ENCODE measurements around the gene FAM120A.
A peak's percentile ranks its signal among the peaks of the same experiment; 100 is the strongest.
"Not testable (repeated sequence)": the region's sequence is repeated elsewhere in the genome, so short reads cannot be mapped to it uniquely, and the experiment has no call there.

FAM120A gene, protein sequence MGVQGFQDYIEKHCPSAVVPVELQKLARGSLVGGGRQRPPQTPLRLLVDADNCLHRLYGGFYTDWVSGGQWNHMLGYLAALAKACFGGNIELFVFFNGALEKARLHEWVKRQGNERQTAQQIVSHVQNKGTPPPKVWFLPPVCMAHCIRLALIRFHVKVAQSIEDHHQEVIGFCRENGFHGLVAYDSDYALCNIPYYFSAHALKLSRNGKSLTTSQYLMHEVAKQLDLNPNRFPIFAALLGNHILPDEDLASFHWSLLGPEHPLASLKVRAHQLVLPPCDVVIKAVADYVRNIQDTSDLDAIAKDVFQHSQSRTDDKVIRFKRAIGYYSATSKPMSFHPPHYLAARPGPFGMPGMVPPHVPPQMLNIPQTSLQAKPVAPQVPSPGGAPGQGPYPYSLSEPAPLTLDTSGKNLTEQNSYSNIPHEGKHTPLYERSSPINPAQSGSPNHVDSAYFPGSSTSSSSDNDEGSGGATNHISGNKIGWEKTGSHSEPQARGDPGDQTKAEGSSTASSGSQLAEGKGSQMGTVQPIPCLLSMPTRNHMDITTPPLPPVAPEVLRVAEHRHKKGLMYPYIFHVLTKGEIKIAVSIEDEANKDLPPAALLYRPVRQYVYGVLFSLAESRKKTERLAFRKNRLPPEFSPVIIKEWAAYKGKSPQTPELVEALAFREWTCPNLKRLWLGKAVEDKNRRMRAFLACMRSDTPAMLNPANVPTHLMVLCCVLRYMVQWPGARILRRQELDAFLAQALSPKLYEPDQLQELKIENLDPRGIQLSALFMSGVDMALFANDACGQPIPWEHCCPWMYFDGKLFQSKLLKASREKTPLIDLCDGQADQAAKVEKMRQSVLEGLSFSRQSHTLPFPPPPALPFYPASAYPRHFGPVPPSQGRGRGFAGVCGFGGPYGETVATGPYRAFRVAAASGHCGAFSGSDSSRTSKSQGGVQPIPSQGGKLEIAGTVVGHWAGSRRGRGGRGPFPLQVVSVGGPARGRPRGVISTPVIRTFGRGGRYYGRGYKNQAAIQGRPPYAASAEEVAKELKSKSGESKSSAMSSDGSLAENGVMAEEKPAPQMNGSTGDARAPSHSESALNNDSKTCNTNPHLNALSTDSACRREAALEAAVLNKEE

DNA sequence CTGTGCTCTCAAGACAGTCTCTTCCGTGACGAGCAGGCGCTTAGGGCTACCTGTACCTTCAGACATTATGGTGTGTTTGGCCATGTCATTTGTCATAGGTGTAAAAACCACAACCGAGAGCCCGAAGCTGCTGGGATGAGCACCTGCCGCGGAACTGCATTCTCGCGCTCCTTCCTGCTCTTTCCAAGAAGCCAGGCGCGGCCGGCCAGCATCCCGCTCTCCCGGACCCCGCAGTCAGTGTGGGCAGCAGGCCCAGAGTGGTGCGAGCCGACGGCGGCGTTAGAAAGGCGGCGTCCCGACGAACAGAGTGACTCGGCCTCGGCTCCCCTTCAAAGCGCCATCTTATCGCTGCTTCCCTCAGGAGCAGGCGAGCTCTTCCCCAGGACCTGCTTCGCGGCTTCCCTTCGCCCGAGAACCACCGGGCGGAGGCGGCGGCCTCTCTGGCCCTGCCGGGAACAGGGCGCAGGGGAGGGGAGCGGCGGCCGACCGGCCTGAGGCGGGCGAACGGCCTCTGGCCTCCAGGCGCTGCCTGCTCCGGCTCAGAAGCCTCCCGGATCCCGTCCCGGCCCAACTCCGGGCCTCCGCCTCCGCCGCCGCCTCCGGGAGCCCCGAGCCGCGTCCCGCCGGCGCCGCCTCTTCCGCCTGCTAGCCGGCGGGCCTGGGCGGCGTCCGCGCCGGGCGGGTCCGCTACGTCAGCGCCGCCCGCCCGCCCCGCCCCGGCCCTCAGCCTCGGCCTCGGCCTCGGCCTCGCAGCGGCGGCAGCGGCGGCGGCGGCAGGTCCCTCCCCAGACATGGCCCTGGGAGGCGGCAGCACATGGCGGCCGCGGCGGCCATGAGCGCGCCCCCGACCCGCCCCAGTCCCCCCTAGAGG lies at the start of gene FAM120A:
TSS of gene FAM120A (plus strand) at position 741 of the 871 bp plus-strand sequence. CDS start 231 bp downstream, outside the sequence.
- DNase-seq: peak; percentile 71

DNA sequence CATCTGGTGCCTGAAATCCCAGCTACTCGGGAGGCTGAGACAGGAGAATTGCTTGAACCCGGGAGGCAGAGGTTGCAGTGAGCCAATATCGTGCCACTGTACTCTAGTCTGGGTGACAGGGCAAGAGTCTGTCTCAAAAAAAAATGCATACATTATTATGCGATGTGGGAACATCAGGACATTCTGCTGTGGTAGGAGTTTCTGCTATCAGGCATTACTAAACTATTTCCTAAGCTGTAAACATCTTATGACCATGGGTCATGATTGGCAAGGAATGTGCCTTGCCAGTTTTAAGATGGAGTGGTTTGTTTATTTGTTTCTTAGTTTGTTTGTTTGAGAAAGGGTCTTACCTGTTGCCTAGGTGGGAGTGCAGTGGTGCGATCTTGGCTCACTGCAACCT lies 45.1 kb upstream of the FAM120A start:
- DNase-seq: no peak

DNA sequence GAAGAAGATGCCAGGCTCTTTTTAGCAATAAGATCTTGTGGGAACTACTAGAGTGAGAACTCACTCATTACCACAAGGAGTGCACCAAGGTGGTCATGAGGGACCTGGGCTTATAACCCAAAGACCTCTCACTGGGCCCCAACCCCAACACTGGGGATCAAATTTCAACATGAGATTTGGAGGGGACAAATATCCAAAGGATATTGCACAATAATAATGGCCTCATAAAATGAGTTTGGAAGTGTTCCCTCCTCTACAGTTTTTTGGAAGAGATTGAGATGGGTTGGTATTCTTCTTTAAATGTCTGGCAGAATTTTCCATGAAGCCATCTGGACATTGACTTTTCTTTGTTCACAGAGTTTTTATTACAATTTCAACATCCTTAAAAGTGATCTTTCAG lies 38.0 kb upstream of the FAM120A start:
- DNase-seq: no peak

DNA sequence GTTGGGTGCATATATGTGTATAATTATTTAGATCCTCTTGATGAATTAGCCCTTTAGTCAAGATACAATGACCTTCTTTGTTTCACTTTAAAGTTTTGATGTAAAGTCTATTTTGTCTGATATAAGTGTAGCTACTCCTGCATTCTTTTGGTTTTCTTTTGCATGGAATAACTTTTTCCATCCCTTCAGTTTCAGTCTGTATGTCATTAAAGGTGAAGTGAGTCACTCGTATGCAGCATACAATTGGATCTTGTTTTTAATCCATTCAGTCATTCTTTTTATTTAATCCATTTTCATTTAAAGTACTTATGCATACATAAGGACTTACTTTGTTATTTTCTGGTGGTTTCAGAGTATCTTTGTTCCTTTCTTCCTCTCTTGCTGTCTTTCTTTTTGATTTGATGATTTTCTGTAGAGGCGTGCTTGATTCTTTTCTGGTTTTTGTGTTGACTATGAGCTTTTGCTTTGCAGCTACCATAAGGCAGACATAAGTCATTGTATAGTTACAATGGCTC lies 36.3 kb upstream of the FAM120A start:
- DNase-seq: no peak

DNA sequence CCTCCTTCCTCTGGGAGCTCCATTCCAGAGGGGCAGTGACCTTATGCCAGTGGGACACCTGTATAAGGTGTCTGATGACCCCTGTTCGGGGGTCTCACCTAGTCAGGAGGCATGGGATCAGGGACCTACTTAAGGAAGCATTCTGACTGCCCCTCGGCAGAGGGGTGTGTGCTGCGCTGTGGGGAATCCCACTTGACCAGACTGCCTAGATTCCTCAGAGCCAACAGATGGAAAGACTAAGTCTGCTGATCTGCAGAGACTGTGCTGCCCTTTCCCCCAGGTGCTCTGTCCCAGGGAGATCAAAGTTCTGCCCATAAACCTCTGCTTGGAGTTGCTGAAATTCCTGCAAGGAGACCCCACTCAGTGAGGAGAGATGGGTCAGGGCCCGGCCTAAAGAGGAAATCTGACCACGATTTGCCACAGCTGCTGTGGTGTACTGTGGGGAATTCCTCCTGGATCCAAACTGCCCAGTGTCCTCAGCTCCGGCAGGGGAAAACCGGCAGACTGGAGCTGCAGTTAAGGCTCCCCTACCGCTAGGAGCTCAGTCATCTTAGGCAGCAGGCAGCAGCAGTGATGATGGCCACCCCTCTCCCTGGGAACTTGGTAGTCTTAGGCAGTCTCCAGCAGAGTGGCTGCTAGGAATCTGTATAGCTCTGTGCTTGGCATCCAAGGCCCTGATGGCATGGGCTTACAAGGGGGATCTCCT lies 34.8 kb upstream of the FAM120A start:
- DNase-seq: no peak

DNA sequence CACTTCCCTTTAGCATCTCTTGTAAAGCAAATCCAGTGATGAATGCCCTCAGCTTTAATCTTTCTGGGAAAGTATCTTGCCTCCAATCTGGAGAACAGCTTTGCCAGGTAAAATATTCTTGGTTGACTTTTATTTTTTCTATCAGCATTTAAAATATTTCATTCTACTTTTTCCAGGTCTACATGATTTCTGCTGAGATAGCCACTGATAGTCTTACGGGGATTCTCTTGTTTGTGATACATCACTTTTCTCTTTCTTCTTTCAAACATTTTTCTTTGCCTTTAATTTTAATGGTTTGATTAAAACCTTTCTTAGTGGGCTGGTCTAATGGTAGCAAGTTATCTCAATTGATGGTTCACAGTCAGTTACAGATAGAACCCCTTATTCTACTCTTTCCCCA lies 33.9 kb upstream of the FAM120A start:
- DNase-seq: no peak

DNA sequence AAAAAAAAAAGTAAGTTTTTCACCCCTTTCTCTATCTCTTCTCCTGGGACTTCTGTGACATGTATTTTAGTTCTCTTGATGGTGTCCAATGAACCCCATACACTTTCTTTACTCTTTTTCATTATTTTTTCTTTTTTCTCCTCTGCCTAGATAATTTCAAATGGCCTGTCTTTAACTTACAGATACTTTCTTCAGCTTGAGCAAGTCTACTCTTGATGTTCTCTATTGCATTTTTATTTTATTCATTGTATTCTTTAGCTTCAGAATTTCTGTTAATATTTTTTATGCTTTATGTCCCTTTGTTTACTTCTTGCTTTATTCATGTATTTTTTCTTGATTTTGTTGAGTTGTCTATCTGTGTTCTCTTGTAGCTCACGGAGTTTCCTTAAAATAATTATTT lies 32.5 kb upstream of the FAM120A start:
- DNase-seq: no peak

DNA sequence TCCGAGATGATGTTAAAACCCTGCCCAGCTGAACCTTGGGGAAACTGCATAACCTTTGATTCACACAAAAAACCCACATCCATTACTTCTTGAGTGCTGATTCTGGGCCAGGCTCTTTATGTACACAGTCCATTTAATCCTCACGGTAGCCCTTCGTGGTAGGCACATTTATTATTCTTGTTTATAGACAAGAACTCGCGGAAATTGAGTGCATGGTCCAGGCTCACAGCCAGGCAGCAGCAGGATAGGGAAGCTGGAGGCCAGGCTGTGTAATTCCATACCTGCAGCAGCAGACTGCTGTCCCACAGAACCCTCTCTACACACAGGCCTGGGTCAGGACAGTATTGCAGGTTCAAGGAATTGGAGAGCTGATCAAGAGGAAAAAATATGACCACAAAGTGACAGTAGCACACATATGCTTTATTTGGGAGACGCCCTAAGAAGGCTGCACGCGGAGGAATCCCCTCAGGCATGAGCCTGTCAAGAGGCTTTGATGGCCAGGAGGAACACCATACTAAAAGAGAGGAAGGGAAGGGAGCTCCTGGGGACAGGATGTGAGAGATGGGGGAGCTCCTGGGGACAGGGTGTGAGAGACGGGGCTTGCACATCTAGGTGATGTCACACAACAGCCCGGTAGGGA lies 28.4 kb upstream of the FAM120A start:
- DNase-seq: peak; percentile 33

DNA sequence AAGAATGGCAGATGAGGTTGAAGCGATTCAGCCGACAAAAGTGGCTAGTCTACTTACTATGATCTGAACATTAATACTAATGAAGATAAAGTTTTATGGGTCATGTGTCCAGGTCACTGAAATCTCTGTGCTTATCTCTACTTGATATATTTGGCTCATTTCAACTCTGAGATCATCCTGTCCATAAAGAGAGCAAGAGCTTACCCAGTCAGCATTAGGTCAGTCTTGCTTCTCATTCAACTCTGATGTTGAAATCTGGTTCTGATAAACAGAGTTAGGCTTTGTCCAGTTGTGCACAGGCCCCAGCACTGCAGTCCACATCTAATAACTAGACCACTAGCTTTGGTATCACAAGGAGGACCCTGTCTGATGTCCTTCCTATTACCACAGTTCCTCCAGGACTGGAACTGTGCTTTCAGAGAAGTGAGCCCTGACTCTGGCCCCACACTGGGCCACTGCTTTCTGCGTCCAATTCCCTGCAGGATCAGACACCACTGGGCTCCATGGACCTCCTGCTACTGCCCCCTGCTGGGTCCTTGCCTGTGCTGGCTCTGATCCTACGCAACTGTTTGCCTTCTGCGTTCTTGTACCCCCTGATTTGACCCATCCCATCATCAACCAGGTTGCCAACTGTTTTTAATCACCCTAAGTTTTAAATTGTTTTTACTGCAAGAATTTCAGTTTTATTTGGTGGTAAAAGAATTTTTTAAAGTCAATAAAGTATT lies 23.7 kb upstream of the FAM120A start:
- no peak for DNase-seq

DNA sequence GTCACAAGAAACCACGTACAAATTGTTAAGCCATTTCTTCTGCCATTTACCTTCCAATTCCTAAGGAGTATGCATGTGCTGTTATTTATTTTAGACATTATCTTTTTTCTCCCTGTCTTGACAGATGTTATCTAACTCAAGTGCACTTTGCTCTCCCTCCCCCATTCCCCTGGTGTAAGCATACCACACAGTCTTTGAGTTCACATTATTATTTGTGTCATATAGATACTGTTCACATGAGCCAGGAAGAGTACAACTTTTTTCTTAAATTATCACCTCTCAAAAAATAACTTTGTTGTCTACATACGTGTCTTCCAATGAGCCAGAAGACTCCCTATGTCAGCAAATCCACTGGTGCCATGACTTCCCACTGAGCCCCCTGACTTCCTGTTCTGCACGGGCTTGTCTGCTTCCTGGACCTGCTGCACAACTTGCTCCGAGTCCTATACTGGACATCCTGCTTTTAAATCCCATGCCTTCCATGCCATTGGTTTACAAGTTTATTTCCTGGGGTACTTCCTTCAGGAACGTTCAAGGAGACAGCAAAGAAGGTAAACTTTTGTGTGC lies 19.9 kb upstream of the FAM120A start:
- no peak for DNase-seq

DNA sequence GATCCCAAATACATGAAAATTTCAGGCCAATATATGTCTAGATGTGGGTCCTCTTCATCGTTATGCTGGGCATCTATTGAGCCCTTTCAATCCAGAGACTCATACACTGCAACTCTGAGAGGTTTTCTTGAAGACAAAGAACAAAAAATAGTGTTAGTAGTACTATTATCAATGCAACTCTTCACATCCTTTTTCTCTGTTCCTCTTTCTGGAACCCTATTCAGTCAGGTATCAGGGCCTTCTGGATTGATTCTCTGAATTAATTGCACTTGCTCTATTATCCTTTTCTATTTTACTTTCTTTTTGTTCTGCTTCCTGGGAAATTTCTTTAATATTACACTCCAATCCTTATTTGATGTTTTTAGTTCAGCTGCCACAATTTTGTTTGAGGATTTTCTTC lies 18.5 kb upstream of the FAM120A start:
- DNase-seq: no peak

DNA sequence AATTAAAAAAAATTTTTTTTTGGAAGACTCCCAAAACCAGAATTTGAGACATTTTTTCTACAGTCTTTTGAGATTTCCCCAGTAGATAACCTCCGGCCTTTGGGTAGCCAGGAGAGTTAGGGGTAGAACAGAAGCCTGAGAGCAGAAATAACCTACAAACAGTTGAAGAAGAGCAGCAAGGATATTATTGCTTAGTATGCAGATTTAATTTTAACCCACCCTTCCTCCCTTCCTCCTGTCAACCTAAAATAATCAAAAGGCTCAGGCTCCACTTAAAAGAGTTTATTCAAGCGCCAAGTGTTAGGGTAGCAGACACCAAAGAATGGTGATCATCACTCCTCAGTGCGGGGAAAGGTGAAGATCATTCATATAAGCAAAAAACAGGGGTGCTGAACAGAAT lies 17.4 kb upstream of the FAM120A start:
- DNase-seq: no peak

DNA sequence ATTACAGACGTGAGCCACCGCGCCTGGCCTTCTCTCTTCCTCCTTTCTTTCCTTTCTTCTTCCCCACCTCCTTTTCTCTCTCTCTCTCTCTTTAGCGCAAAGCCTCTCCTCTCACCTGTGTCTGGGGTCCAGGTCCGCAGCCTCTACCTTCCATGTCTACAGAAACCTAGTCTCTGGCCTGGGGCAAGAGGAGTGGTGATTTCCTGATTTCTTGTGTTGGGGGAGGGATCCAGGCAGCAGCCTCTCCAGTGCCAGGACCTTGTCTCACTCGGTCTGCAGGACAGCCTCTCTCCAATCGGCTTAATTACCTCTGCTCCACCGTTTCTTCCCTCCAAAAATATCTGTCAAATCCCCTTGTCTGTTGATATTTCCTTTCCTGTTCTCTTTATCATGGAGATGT lies 16.1 kb upstream of the FAM120A start:
- DNase-seq: no peak

DNA sequence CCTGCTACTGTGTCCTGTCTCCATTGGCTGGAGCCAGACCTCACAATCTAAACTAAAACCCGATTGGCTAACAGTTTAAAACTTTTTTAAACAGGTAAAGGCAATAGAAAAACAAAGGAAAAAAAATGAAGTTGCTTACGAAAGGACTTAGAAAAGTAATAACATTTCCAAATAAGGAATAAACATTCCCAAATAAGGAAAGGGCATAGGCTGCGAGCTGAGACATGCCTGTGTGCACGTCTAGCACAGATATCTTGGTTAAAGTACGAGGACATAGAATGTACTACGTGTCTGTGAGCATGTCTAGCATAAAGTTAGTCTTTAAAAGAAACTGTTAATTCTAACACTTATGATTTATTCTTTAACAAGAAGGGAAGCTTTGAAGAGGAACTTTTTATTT lies 15.3 kb upstream of the FAM120A start:
- no peak for DNase-seq

DNA sequence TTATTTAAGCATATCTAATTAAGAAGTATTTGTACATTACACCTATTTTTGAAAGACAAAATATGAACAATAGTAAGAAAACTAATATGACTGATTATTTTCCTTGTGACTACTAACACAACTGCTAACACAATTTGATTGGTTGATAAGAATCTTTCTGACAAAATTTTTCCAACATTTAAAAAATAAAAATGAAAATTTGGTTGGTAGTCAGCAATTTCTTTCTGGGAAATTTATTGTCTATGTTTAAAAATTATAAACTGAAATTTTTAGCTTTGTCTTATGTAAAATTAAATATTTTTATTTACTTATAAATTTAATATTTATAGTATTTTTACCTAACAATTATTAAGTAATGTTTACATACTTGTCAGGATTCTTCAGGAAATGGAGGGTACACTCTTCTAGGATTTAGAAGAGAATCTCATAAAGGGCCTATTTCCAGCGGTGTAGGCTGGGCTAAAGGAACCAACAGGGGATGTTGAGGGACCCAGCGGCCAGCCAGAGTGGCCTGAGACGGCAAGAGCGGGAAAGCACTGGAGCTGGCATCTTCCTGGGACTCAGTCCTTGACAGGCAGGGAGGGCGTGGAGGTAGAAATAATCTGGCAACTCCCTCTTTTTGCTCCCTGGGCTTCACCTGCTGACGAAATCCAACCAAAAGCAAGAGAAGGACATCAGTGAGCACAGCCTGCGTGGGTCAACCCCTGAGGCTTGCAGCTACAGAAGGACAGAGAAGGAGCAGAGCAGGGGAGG lies 14.7 kb upstream of the FAM120A start:
- no peak for DNase-seq

DNA sequence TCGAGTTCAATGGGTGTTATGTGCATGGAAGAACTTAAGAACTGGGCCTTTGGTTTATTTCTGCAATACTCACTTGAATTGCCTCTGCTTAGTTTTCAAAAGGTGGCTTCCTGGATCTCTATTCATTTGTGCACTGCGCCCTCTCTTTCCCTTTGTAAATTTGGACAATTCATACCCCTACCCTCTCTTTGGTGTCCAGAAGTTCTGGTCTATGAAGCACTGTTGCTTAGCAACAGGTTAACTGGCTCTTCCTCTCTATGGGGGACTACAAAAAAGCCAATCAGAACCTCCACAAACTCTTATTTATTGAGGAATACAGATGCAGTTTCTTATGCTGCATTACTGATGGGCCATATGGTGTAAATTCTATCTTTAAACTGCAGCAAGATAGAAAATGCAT lies 13.5 kb upstream of the FAM120A start:
- no peak for DNase-seq

DNA sequence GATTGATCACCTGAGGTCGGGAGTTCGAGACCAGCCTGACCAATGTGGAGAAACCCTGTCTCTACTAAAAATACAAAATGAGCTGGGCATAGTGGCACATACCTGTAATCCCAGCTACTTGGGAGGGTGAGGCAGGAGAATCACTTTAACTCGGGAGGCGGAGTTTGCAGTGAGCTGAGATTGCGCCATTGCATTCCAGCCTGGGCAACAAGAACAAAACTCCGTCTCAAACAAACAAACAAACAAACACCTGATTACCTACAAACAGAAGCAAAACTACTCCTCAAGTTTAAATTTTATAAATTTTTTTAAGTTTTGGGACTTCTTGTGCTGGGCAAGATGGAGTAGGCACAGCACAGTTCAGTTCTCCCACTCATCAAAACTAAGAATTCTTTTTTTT lies 12.2 kb upstream of the FAM120A start:
- not testable (repeated sequence) for DNase-seq

DNA sequence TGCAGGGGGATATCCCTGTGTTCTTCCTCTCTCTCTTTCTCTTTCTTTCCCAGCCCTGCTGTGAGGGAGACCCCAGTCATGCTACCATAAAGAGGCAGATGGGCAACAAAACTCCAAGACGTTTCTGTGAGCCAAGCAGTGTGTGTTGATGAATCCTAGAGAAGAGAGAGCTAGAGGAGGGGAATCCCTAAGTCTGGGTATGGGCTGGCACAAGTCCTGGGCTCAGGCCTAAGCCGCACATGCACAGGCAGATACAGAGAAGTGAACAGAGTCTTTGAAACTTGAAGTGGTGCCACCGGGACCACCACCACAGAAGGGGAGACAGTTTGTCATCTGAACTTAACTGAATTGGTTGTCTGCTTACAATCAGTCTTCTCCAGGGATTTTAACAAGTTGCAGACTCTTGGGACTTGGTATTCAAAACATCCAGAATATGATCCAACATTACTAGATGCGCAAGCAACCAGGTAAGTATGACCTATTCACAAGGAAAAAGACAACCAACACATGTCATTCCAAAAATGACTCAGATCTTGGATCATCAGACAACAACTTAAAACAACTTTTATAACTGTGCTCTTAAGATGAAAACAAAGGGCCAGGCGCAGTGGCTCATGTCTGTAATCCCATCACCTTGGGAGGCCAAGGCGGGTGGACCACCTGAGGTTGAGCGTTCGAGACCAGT lies 10.4 kb upstream of the FAM120A start:
- DNase-seq: no peak

DNA sequence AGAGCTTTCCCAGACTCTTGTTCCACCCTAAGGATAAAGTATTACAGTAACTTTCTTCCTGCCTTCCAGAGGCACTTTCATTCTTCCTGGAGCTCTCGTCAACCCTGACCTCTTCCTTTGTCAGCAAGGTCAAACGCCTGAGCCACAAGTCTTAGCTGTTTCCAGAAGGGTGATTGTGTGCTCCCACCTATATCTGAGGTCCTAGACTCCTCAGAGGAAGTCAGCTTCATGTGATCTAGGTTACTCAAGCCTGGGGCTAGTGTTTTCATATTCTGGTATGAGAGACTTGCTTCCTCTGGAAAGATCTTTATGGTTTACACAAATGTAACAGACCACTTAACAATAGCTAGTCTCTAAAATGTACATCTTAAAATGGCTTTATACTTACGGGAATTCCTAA lies 5.4 kb upstream of the FAM120A start:
- no peak for DNase-seq
